ENCODE results near the gene JAK2. TPM values are rescaled to one million over a fixed set of nuclear protein-coding genes. Genes with fewer than 3 reads are reported as not detected.

JAK2 gene
- polyA plus RNA-seq, 1 of the 3 experiments (the other 2 are of a cell fraction), result 1.3 TPM

DNA sequence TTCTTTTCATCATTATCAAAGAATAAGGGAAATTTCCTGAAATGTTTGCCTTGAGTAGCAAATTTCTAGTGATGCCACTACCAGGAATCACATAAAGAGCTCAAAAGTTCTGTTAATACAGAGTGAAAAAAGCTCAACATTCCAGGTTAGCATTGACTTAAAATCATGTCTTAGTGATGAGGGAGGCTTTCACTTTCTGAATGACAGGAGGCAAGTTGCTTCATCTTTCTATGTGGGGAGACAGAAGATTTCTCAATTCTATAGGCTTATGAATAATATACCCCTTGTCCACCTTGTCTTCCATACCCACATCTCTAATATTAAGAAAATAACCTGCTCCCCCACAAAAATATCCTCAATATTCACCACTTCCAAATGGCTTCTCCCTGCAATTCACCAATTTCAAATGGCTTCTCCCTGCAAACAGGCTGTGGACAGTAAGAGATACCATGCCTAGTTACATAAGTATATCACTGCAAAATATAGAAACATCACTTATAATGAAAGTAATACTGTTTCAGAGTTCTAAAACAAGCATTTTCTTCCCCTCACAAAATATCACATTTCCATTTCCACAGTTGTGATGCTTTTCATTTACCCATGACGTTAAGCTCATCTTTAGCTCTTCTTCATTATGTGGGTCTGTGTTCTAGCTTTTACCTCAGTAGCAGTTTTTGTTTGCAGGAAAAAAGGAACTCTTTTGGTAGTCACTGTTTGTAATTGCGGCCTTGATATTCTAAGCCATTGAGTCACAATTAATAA is 2.2 kb upstream of the JAK2 start (continued):
- no peak for TF ChIP-seq POLR2AphosphoS5 (IDR thresholded peaks at IDR 0.05; ENCODE audit: low read depth, low read length)
- TF ChIP-seq, protein P1, sequence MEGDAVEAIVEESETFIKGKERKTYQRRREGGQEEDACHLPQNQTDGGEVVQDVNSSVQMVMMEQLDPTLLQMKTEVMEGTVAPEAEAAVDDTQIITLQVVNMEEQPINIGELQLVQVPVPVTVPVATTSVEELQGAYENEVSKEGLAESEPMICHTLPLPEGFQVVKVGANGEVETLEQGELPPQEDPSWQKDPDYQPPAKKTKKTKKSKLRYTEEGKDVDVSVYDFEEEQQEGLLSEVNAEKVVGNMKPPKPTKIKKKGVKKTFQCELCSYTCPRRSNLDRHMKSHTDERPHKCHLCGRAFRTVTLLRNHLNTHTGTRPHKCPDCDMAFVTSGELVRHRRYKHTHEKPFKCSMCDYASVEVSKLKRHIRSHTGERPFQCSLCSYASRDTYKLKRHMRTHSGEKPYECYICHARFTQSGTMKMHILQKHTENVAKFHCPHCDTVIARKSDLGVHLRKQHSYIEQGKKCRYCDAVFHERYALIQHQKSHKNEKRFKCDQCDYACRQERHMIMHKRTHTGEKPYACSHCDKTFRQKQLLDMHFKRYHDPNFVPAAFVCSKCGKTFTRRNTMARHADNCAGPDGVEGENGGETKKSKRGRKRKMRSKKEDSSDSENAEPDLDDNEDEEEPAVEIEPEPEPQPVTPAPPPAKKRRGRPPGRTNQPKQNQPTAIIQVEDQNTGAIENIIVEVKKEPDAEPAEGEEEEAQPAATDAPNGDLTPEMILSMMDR (IDR thresholded peaks at IDR 0.05), result no peak
- TF ChIP-seq RXRA (IDR thresholded peaks at IDR 0.05; ENCODE audit: borderline replicate concordance, low read depth), result no peak
- no peak for TF ChIP-seq NFIC (IDR thresholded peaks at IDR 0.05; ENCODE audit: borderline replicate concordance)
- no peak for TF ChIP-seq GATA2 (CRISPR knock-in tag; IDR thresholded peaks at IDR 0.05)
- TF ChIP-seq, protein P2, sequence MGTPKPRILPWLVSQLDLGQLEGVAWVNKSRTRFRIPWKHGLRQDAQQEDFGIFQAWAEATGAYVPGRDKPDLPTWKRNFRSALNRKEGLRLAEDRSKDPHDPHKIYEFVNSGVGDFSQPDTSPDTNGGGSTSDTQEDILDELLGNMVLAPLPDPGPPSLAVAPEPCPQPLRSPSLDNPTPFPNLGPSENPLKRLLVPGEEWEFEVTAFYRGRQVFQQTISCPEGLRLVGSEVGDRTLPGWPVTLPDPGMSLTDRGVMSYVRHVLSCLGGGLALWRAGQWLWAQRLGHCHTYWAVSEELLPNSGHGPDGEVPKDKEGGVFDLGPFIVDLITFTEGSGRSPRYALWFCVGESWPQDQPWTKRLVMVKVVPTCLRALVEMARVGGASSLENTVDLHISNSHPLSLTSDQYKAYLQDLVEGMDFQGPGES (IDR thresholded peaks at IDR 0.05; ENCODE audit: low read depth, low read length), result no peak
- TF ChIP-seq JUND (IDR thresholded peaks at IDR 0.05), result no peak
- no peak for TF ChIP-seq RFX5 (IDR thresholded peaks at IDR 0.05; ENCODE audit: low read length)
- TF ChIP-seq SMC3 (IDR thresholded peaks at IDR 0.05; ENCODE audit: low read depth, low read length), result no peak

DNA sequence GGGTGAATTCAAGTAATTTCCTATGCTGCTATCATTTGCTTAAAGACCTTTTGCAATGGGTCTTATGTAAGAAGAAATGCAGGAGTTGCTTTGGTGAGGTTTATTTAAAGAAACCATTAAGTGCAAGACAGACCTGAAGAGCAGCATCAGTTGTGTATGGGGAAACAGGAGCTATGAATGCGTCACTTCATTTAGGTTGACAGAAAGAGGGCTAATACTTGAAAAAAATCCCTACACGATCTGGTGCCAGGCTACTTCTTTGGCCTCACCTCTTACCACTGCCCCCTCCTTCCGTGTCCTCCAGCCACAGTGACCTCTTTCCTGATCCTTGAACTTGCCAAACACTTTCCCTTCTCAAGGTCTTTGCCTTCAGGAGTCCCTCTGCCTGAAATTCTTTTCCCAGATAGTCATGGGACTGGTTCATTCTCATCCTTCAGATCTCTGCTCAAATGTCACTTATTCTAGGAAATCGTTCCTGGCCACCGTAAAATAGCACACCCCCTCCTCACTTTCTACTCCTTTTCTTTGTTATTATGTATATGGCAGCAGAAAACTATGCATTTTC is 1.4 kb upstream of the JAK2 start:
- H3K27ac ChIP-seq (ENCODE audit: low read depth in 2 of 2, low read length in 1 of 2), result peak overlapping the region; percentile 94 to 97
- TF ChIP-seq TCF12 (IDR thresholded peaks at IDR 0.05) (no peak), EZH2phosphoT487 (IDR thresholded peaks at IDR 0.05; ENCODE audit: borderline replicate concordance, low read depth) (no peak), RXRA (IDR thresholded peaks at IDR 0.05; ENCODE audit: borderline replicate concordance, low read depth) (no peak), POLR2AphosphoS5 (IDR thresholded peaks at IDR 0.05; ENCODE audit: low read depth, low read length) (no peak), GATA2 (CRISPR knock-in tag; IDR thresholded peaks at IDR 0.05) (no peak), GABPA (IDR thresholded peaks at IDR 0.05; ENCODE audit: low read depth) (no peak), FOSL2 (IDR thresholded peaks at IDR 0.05; ENCODE audit: borderline replicate concordance, low read depth) (no peak)
- TF ChIP-seq, protein P2 (IDR thresholded peaks at IDR 0.05; ENCODE audit: low read depth, low read length), result no peak
- TF ChIP-seq, protein P3, sequence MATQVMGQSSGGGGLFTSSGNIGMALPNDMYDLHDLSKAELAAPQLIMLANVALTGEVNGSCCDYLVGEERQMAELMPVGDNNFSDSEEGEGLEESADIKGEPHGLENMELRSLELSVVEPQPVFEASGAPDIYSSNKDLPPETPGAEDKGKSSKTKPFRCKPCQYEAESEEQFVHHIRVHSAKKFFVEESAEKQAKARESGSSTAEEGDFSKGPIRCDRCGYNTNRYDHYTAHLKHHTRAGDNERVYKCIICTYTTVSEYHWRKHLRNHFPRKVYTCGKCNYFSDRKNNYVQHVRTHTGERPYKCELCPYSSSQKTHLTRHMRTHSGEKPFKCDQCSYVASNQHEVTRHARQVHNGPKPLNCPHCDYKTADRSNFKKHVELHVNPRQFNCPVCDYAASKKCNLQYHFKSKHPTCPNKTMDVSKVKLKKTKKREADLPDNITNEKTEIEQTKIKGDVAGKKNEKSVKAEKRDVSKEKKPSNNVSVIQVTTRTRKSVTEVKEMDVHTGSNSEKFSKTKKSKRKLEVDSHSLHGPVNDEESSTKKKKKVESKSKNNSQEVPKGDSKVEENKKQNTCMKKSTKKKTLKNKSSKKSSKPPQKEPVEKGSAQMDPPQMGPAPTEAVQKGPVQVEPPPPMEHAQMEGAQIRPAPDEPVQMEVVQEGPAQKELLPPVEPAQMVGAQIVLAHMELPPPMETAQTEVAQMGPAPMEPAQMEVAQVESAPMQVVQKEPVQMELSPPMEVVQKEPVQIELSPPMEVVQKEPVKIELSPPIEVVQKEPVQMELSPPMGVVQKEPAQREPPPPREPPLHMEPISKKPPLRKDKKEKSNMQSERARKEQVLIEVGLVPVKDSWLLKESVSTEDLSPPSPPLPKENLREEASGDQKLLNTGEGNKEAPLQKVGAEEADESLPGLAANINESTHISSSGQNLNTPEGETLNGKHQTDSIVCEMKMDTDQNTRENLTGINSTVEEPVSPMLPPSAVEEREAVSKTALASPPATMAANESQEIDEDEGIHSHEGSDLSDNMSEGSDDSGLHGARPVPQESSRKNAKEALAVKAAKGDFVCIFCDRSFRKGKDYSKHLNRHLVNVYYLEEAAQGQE (IDR thresholded peaks at IDR 0.05; ENCODE audit: low read depth, low read length), result no peak
- H3F3A ChIP-seq (replicated peaks; ENCODE audit: insufficient read depth), result peaks cover 33% of the 10 kb centered on the region
- H3K4me2 ChIP-seq, result peak overlapping the region; percentile 88
- H3K9me3 ChIP-seq, result no peaks in the 10 kb centered on the region
- H3K79me2 ChIP-seq (ENCODE audit: insufficient read depth), result peaks cover 32% of the 10 kb centered on the region
- 54% methylated on average over 5 of the region's 5 CpGs for WGBS (ENCODE audit: low lambda C conversion rate)
- H4K20me1 ChIP-seq (ENCODE audit: insufficient read depth), result 0 out of 2 replicates have a peak, but pooled peaks cover 1% of the 10 kb centered on the region
- peak overlapping the region; percentile 90 for H3K9ac ChIP-seq
- peaks cover 12 to 13% of the 10 kb centered on the region in 2 experiments; a peak in 3 of 4 replicates for H3K4me1 ChIP-seq (ENCODE audit: control insufficient read depth in 1 of 2, insufficient read depth in 2 of 2, low read depth in 1 of 2, low read length in 1 of 2)
- ChIA-PET POLR2A (no interaction called here), CTCF (interaction anchor here (0.8 to 1.4 kb wide), 2 partner anchors 197 to 220 kb away, joined by 3 to 8 read pairs; no protein-coding TSS in a partner anchor)
- no peaks in the 10 kb centered on the region for H3K36me3 ChIP-seq (replicated peaks in 1 of 2; ENCODE audit: control insufficient read depth in 1 of 2, insufficient read depth in 2 of 2, low read length in 1 of 2)
- no peak for DNase-seq
- H3K4me3 ChIP-seq (ENCODE audit: low read depth in 2 of 2, low read length in 1 of 2), result peak overlapping the region; percentile 82 to 86
- H3K9me2 ChIP-seq, result no peaks in the 10 kb centered on the region
- peak overlapping the region; percentile 91 for H2AFZ ChIP-seq (ENCODE audit: low read depth)
- H3K27me3 ChIP-seq (ENCODE audit: insufficient read depth), result no peaks in the 10 kb centered on the region
